Measurements from ENCODE around the gene CPNE5.

- TF ChIP-seq POLR2A (IDR thresholded peaks at IDR 0.05) (no peak), CTCF (IDR thresholded peaks at IDR 0.05 in 8 of 11, conservative IDR thresholded peaks at IDR 0.05 in 3 of 11) (no peak)
Observed at GRCh38 chr6:36850021-36850420, 10.8 kb upstream of the CPNE5 start.

All from spleen (tissue), 7 donors.